ENCODE data around the gene ECD. TPM values are rescaled to one million over a fixed set of nuclear protein-coding genes. Genes with fewer than 3 reads are reported as not detected.

Gene ECD
- total and polyA plus RNA-seq, 10 of the 15 experiments (the other 5 are each of a cell fraction or from before 2014, with no cell fraction given), result 27.3 to 61.6 (median 44.0) TPM

DNA sequence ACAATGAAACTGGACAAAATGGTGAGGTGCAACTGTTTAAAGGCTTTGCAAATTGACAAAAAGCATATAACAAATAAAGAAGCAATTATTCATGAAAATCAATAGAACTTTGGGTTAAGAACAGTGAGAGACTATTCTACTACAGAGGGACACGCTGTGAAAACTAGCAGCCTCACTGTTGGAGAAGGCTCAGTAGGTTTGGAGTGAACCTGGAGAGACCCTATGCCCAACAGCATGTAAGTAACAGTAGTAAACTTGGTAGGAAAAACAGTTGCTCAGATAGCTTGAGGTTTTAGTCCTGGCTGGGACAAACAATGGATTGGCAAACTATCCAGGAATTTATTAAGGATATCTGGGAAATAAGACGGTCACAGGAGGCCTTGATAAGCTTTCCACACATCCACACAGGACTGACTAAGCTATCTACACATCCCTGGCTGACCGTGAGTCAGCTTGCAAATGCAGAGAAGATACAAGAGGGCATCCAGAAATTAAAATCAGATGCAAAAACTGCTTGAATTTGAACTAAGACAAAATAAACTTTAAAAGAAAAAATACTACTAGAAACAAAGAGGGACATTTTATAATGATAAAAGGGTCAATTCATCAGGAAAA, 16.0 kb upstream of the ECD start (continued):
- TF ChIP-seq, protein P1, sequence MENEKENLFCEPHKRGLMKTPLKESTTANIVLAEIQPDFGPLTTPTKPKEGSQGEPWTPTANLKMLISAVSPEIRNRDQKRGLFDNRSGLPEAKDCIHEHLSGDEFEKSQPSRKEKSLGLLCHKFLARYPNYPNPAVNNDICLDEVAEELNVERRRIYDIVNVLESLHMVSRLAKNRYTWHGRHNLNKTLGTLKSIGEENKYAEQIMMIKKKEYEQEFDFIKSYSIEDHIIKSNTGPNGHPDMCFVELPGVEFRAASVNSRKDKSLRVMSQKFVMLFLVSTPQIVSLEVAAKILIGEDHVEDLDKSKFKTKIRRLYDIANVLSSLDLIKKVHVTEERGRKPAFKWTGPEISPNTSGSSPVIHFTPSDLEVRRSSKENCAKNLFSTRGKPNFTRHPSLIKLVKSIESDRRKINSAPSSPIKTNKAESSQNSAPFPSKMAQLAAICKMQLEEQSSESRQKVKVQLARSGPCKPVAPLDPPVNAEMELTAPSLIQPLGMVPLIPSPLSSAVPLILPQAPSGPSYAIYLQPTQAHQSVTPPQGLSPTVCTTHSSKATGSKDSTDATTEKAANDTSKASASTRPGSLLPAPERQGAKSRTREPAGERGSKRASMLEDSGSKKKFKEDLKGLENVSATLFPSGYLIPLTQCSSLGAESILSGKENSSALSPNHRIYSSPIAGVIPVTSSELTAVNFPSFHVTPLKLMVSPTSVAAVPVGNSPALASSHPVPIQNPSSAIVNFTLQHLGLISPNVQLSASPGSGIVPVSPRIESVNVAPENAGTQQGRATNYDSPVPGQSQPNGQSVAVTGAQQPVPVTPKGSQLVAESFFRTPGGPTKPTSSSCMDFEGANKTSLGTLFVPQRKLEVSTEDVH (IDR thresholded peaks at IDR 0.05; ENCODE audit: low read depth, partially characterized antibody), result no peak
- TF ChIP-seq JUNB (IDR thresholded peaks at IDR 0.05) (no peak), FOXM1 (IDR thresholded peaks at IDR 0.05; ENCODE audit: low read depth, low read length) (no peak), ATF7 (IDR thresholded peaks at IDR 0.05; ENCODE audit: low read depth) (no peak), IKZF1 (conservative IDR thresholded peaks at IDR 0.05) (no peak), TBL1XR1 (IDR thresholded peaks at IDR 0.05; ENCODE audit: low read depth, low read length) (no peak), YY1 (IDR thresholded peaks at IDR 0.05; ENCODE audit: low read depth, low read length) (no peak)
- TF ChIP-seq, protein P2, sequence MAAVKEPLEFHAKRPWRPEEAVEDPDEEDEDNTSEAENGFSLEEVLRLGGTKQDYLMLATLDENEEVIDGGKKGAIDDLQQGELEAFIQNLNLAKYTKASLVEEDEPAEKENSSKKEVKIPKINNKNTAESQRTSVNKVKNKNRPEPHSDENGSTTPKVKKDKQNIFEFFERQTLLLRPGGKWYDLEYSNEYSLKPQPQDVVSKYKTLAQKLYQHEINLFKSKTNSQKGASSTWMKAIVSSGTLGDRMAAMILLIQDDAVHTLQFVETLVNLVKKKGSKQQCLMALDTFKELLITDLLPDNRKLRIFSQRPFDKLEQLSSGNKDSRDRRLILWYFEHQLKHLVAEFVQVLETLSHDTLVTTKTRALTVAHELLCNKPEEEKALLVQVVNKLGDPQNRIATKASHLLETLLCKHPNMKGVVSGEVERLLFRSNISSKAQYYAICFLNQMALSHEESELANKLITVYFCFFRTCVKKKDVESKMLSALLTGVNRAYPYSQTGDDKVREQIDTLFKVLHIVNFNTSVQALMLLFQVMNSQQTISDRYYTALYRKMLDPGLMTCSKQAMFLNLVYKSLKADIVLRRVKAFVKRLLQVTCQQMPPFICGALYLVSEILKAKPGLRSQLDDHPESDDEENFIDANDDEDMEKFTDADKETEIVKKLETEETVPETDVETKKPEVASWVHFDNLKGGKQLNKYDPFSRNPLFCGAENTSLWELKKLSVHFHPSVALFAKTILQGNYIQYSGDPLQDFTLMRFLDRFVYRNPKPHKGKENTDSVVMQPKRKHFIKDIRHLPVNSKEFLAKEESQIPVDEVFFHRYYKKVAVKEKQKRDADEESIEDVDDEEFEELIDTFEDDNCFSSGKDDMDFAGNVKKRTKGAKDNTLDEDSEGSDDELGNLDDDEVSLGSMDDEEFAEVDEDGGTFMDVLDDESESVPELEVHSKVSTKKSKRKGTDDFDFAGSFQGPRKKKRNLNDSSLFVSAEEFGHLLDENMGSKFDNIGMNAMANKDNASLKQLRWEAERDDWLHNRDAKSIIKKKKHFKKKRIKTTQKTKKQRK (IDR thresholded peaks at IDR 0.05; ENCODE audit: low read depth, low read length), result no peak
